WI38 (cell line): Measurements from ENCODE around the gene LRRFIP2.

ENCODE experiments used
- H3K4me3 ChIP-seq: 2 replicates; pipeline ENCODE4 v1.5.1; 2011; ENCODE audit warnings: low read depth, mild to moderate bottlenecking, control low read depth, low read length
- CTCF ChIP-seq: IDR thresholded peaks from 2 replicates; pipeline ENCODE4 v1.5.1; 2012; ENCODE audit warnings: low read depth, mild to moderate bottlenecking, control low read depth, low read length

The LRRFIP2 gene

GRCh38 chr3:37041546-37042195 lies 132.7 kb downstream of the LRRFIP2 start:
- TF ChIP-seq CTCF, result no peak

GRCh38 chr3:37040231-37040630 lies 134.2 kb downstream of the LRRFIP2 start:
- no peak overlapping the region for H3K4me3 ChIP-seq
- TF ChIP-seq CTCF, result no peak

More at GRCh38 chr3:37041546-37042195, 132.7 kb downstream of the LRRFIP2 start:
- no peak overlapping the region for H3K4me3 ChIP-seq

GRCh38 chr3:37039161-37039846 lies 135.1 kb downstream of the LRRFIP2 start:
- no peak for TF ChIP-seq CTCF
- no peak overlapping the region for H3K4me3 ChIP-seq

DNA sequence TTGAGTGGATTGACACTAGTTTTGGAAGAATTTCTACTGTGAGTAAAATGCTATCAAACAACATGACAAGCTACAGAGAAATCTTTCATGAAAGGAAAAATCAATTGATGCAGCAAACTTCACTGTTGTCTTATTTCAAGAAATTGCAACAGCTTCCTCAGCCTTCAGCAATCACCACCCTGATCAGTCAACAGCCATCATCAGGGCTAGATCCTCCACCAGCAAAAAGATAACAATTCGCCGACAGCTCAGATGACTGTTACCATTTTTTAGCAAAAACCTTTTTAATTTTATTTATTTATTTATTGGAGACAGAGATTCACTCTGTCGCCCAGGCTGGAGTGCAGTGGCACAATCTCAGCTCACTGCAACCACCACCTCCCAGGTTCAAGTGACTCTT lies 137.0 kb downstream of the LRRFIP2 start:
- no peak for TF ChIP-seq CTCF
- H3K4me3 ChIP-seq, result no peak overlapping the region

- TF ChIP-seq CTCF, result no peak
- no peak overlapping the region for H3K4me3 ChIP-seq
Observed at GRCh38 chr3:37032961-37033360, 141.4 kb downstream of the LRRFIP2 start.

- no peak overlapping the region for H3K4me3 ChIP-seq
- no peak for TF ChIP-seq CTCF
Observed at GRCh38 chr3:37031096-37031682, 143.2 kb downstream of the LRRFIP2 start.

- H3K4me3 ChIP-seq, result no peak overlapping the region
- no peak for TF ChIP-seq CTCF
Observed at GRCh38 chr3:37030588-37030987, 143.8 kb downstream of the LRRFIP2 start.
